ENCODE results near the gene CTU1. TPM values are rescaled to one million over a fixed set of nuclear protein-coding genes. Genes with fewer than 3 reads are reported as not detected.

The CTU1 gene
- total RNA-seq, 1 experiment from 2014 or later, result 9.3 TPM

- in situ Hi-C loops (cut with HindIII; ENCODE audit: low pct_unique_long_range_greater_than_20kb, low sequenced_read_pairs) (no loop called here), intact Hi-C loops (cut with micrococcal nuclease; ENCODE audit: unreplicated experiment) (no loop called here)
- BruUV-seq (replicated peaks), result no TSS peak
- Histone ChIP-seq H3K27ac (ENCODE audit: low read length) (no peak overlapping the region), H3K27me3 (ENCODE audit: control insufficient read depth, insufficient read depth, low read length) (no peaks in the 10 kb centered on the region; the same call in 1 of the 2 replicates), H3K4me1 (ENCODE audit: control insufficient read depth, insufficient read depth, low read length) (no peaks in the 10 kb centered on the region), H3K9me3 (ENCODE audit: control insufficient read depth, insufficient read depth, low read depth, low read length) (no peaks in the 10 kb centered on the region), H3K36me3 (ENCODE audit: control insufficient read depth, insufficient read depth, low read length) (no peaks in the 10 kb centered on the region), H3K4me3 (ENCODE audit: low read depth in 2 of 2, low read length in 2 of 2) (no peak overlapping the region)
- ChIA-PET POLR2A (no interaction called here), CTCF (no interaction called here)
- TF ChIP-seq POLR2AphosphoS5 (IDR thresholded peaks at IDR 0.05; ENCODE audit: low read depth, low read length), result no peak
- DNase-seq (ENCODE audit: low read depth, low spot score) (no peak), ATAC-seq (no peak)
Observed at GRCh38 chr19:51140441-51140840, 32.2 kb upstream of the CTU1 start.

GRCh38 chr19:51139299-51140014 lies 31.2 kb upstream of the CTU1 start:
- DNase-seq (ENCODE audit: low read depth, low spot score), result no peak
- intact Hi-C loops (cut with micrococcal nuclease; ENCODE audit: unreplicated experiment), result no loop called here
- no peak for TF ChIP-seq POLR2AphosphoS5 (IDR thresholded peaks at IDR 0.05; ENCODE audit: low read depth, low read length)
- TF ChIP-seq REST (IDR thresholded peaks at IDR 0.05; ENCODE audit: insufficient read depth in 1 of 2, low read depth in 2 of 2, low read length in 1 of 2), result no peak
- no peak for TF ChIP-seq CTCF (IDR thresholded peaks at IDR 0.05)
- no peak for TF ChIP-seq TCF7L2 (IDR thresholded peaks at IDR 0.05; ENCODE audit: low read depth, low read length)
- no peak for TF ChIP-seq SIN3A (IDR thresholded peaks at IDR 0.05; ENCODE audit: borderline replicate concordance, insufficient read depth, low read depth, low read length)
- no peaks in the 10 kb centered on the region; the same call in 1 of the 2 replicates for H3K27me3 ChIP-seq (ENCODE audit: control insufficient read depth, insufficient read depth, low read length)
- no TSS peak for BruUV-seq (replicated peaks)
- no peaks in the 10 kb centered on the region for H3K9me3 ChIP-seq (ENCODE audit: control insufficient read depth, insufficient read depth, low read depth, low read length)
- ATAC-seq, result no peak
- in situ Hi-C loops (cut with HindIII; ENCODE audit: low pct_unique_long_range_greater_than_20kb, low sequenced_read_pairs), result no loop called here
- H3K36me3 ChIP-seq (ENCODE audit: control insufficient read depth, insufficient read depth, low read length), result no peaks in the 10 kb centered on the region
- POLR2A ChIA-PET, result no interaction called here
- H3K4me1 ChIP-seq (ENCODE audit: control insufficient read depth, insufficient read depth, low read length), result no peaks in the 10 kb centered on the region
- H3K4me3 ChIP-seq (ENCODE audit: low read depth in 2 of 2, low read length in 2 of 2), result no peak overlapping the region
- H3K27ac ChIP-seq (ENCODE audit: low read length), result no peak overlapping the region
- CTCF ChIA-PET, result no interaction called here

- Histone ChIP-seq H3K4me3 (ENCODE audit: low read depth in 2 of 2, low read length in 2 of 2) (no peak overlapping the region), H3K36me3 (ENCODE audit: control insufficient read depth, insufficient read depth, low read length) (no peaks in the 10 kb centered on the region), H3K27ac (ENCODE audit: low read length) (no peak overlapping the region), H3K9me3 (ENCODE audit: control insufficient read depth, insufficient read depth, low read depth, low read length) (no peaks in the 10 kb centered on the region), H3K27me3 (ENCODE audit: control insufficient read depth, insufficient read depth, low read length) (no peaks in the 10 kb centered on the region; the same call in 1 of the 2 replicates), H3K4me1 (ENCODE audit: control insufficient read depth, insufficient read depth, low read length) (no peaks in the 10 kb centered on the region)
- TF ChIP-seq POLR2AphosphoS5 (IDR thresholded peaks at IDR 0.05; ENCODE audit: low read depth, low read length), result no peak
- TF ChIP-seq CTCF (IDR thresholded peaks at IDR 0.05), result no peak
- TF ChIP-seq TCF7L2 (IDR thresholded peaks at IDR 0.05; ENCODE audit: low read depth, low read length), result no peak
- no peak for TF ChIP-seq REST (IDR thresholded peaks at IDR 0.05; ENCODE audit: insufficient read depth in 1 of 2, low read depth in 2 of 2, low read length in 1 of 2)
- no peak for TF ChIP-seq SIN3A (IDR thresholded peaks at IDR 0.05; ENCODE audit: borderline replicate concordance, insufficient read depth, low read depth, low read length)
- ChIA-PET CTCF (no interaction called here), POLR2A (no interaction called here)
- no peak for ATAC-seq
- no peak for DNase-seq (ENCODE audit: low read depth, low spot score)
- BruUV-seq (replicated peaks), result no TSS peak
- intact Hi-C loops (cut with micrococcal nuclease; ENCODE audit: unreplicated experiment), result no loop called here
- in situ Hi-C loops (cut with HindIII; ENCODE audit: low pct_unique_long_range_greater_than_20kb, low sequenced_read_pairs), result no loop called here
Observed at GRCh38 chr19:51138549-51138979, 30.4 kb upstream of the CTU1 start.

All from Panc1 (cell line).